DMS114 treated with DMSO at 0.1 percent for 48 hours (cell line): ENCODE results near the gene MTRF1L.

ENCODE experiments used
- DNase-seq: peaks from one replicate; lab custom pipeline; 2025; ENCODE audit not compliant: unreplicated experiment; lab: John Stamatoyannopoulos, UW

The MTRF1L gene

DNA sequence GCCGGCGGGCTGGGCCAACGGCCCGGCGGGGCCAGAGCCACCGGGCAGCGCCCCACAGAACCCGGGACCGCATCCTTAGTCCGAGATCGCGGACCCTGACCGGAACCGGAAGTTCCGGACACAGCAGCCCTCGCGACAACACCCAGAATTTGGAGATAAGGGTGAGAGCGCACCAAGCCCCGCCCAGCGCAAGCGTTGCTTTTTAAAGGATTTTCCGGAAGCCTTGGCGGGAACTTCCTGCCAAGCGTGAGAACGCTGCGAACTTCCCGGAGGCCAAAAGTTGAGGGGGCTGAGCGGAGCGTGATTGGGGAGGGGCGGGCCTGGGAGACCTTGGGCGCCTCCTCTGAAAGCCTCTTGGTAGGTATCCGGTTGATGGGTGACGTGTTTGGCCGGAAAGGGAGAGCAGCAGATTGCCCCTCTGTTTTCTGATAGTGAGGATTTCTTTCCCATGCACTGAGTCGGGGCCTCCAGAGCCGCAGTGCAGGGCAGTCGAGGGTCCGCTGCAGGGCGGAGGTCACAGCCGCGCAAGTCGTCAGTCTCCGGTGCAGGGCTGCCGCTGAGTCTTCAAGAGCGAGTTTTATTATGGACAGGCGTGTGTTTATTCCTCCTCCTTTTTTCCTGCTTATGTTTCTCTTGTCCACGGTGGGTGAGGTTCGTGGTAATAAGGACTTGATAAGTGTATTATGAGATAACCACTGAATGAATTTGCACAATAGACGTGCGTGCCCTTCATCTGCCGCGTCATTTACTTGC is at the start of gene MTRF1L:
MTRF1L (minus strand) TSS at position 97 of the 753 bp plus-strand sequence; CDS start at position 73, 24 bp downstream.
- peak; percentile 80 for DNase-seq

DNA sequence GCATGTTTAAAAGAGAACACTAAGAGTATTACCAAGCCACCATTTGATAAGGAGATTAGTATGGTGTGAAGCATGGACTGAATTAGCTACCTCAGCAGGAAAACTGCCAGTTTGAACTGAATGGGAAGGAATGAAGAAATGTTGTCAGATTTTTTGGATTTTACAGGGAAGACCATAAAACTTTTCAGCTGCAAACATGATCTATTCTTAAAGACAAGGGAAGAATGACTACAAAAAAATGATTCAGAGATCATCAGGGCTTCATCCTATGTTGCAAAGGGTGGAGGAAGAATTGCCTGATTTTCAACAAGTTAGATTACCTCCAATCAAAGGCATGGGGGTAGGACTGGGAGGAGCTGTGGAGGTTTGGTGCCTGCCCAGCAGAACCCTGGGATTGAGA is 49.3 kb upstream of the MTRF1L start:
- no peak for DNase-seq

- DNase-seq: no peak
Observed at GRCh38 chr6:153048631-153049030, 46.1 kb upstream of the MTRF1L start.

- DNase-seq: no peak
Observed at GRCh38 chr6:153047386-153047785, 44.9 kb upstream of the MTRF1L start.

GRCh38 chr6:153045271-153045670 is 42.8 kb upstream of the MTRF1L start:
- no peak for DNase-seq

DNA sequence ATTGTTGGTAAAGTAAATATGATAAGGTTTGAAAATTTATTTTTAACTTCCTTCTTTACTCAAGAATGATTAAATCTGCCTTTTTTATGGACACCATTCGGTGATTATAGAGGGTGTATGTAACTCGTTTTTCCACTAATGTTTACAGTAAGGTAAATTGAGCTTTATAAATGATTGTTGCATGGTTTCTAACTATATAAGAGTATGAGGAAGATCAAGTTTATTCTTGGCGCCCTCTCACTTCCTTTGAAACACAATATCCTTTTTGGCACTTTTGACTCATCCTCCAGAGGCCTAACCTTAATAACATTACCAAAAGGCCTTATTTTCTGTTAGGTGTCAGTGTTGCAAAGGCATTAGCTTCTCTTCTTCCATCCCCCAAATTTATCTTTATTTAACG is 41.8 kb upstream of the MTRF1L start:
- no peak for DNase-seq

DNA sequence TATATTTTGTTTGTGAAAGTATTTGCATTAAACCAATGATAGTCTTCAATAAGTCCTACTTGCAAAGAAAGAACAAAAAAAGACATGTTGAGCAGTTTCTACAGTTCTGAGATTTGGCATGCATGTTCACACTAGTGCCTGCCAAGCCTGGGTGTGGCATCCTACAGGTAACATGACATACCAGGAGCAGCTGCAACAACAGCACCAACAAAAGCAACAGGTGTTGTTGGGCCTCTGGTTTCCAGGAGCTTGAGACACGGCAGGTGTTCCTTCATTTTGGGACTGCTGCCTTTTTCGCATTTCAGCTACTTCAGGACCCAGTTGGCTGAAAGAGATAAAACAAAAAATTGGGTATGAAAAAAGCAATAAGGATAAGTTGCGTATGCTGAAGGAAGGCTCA is 41.2 kb upstream of the MTRF1L start:
- DNase-seq: no peak

DNA sequence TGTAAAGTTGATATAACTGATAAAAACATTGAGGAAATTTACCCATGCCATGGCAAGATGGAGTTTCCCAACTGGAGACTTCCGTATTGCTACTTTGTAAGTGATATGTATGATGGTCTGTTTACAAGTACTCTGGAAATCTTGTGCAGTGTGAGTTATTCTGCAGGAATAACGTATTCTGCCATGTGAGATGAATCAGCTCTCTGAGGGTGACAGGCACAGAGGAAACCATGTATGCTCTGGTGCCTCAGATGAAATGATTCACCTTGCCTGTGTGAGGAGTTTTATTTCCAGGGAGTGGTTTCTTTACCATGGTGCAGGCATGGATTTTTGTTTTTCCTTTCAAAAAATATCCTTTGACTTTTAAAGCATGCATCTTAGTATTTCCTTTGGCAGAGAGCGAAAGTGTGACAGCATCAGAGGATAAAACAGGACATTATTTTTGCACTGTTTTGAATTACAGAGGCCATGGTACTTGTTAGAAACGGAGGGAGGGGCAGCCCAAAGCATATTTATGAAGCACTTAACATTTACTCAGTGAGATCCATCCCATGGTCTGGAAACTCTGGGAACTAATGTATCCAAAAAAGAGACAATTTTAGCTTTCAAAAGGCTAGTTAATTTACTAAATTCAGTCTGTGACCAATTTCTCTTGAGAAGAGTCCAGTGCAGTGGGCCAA is 36.0 kb upstream of the MTRF1L start:
- no peak for DNase-seq

- no peak for DNase-seq
Observed at GRCh38 chr6:153034139-153034538, 31.6 kb upstream of the MTRF1L start.

DNA sequence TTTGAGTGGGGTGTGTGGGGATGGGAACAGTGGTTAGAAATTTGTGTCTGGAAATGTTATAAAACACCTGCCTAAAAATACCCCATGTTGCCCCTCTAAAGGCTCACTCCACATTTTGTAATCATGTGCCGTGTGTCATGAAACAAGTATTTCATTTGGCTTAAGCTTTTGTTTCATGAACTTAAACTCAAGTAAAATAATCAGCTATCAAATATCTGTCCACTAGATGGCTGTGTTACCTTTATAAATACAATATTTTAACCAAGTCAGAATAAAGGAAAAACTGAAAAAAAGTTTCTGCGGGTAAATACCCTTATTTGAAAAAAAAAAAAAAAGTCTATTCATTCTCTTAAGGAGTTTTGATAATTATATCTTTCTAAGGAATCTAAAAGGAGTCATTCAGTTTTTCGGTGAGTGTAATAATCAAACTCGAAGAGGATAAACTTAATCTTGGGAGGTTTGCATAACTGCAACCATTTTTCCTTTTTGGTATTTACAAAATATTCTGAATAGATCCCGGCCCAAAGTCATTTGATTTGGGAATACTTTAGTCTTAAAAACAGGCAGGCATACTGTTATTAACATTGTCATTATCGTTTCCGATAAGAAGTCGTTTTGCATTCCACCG is 29.9 kb upstream of the MTRF1L start:
- no peak for DNase-seq

- DNase-seq: no peak
Observed at GRCh38 chr6:153031335-153031955, 28.9 kb upstream of the MTRF1L start.

GRCh38 chr6:153028963-153029362 is 26.5 kb upstream of the MTRF1L start:
- DNase-seq: no peak

DNA sequence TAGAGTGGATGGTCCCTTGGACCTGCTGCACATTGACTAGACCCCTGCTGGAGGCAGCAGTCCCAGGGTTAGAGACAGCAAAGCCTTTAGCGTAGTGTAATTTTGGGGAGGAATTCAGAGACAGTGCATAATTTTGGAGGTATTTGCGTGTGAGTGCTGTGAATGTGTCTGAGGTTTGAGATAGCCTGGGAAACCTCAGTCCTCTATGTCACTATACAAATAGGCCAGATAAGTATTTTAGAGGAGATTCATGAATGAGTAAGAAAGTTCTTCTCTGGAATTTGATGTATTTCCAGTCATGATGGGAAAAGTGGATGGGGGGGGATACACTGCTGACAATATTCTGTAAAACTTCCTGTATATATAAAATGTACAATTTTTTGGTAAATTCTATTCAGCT is 25.8 kb upstream of the MTRF1L start:
- DNase-seq: no peak

DNA sequence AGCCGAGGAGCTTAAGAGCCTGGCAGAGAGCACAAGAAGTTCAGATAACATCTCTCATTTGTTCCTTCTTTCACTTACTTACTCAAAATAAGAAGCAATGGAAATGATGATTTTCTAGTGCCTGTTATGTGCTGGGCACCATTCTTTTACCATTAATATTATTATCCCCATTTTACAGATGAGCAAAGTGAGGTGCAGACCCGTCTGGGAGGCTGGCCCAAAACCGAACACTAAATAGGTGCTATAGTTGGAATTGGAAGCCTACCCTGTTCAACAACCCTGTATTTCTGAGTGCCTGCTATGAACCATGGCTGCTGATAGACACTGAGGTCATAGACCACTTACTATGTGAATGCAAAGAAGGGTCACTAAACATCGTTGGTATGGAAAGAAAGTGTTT is 25.0 kb upstream of the MTRF1L start:
- DNase-seq: no peak

DNA sequence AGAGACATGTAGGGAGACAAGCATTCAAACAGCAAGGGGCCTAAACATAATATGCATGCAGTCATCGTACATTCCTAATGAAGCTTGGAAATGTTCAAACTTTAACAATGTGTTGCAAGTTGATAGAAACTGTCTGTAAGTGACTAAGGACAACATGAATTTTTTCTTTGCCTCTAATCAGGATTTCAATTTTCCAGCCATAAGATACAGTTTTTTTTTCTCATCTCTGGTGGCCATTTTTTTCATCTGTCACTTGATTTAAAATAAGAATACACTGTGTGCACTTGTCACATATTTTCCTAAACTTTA is 22.2 kb upstream of the MTRF1L start:
- no peak for DNase-seq

GRCh38 chr6:153023977-153024708 is 21.6 kb upstream of the MTRF1L start:
- DNase-seq: peak; percentile 28

DNA sequence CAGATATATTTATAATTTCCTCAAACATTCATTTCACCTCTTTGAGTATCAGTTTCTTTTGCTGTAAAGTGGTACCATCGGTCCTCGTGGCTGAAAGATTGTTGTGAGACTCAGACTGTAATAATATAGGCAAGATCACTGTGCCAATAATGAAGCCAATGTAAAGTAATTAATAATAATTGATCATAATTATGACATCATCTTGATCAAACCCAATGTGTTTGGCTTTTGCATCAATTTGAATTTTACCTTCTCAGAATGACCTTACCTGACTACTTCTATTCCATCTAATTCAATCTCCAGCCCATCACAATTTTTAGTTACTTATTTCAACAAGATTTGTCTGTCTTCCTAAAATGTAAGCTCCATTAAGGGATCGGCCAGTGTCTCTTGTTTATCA is 15.8 kb upstream of the MTRF1L start:
- no peak for DNase-seq

DNA sequence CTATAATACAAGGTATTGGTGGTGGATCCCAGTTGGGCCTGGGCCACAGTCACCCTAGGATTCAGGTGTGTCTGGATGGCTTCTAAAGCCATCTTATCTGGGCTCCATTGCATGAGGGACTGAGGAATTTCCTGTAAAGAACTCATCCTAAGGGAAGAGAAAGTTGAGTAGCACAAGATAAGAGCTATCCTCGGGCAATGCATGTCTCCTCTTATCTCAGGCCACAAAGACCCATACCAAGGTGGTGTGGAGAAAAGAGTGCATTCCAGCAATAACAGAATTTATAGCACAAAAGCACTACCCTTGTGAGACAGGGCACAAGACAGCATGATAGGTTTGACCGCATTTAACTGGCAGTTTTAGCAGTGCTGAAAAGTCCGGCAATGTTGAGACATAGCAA is 14.3 kb upstream of the MTRF1L start:
- no peak for DNase-seq

DNA sequence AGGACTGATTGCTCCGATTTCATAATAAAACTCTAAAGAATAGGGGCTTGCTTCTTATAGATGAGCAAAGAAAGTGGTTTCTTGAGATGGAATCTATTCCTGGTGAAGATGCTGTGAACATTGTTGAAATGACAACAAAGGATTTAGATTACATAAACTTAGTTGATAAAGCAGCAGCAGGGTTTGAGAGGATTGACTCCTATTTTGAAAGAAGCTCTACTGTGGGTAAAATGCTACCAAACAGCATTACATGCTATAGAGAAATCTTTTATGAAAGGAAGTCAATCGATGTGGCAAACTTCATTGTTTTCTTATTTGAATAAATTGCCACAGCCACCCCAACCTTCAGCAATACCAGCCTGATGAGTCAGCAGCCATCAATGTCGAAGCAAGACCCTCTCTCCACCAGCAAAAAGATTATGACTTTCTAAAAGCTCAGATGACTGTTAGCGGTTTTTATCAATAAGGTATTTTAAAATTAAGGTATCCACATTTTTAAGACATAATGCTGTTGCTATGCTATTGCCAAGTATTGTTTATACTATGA is 12.7 kb upstream of the MTRF1L start:
- DNase-seq: no peak

DNA sequence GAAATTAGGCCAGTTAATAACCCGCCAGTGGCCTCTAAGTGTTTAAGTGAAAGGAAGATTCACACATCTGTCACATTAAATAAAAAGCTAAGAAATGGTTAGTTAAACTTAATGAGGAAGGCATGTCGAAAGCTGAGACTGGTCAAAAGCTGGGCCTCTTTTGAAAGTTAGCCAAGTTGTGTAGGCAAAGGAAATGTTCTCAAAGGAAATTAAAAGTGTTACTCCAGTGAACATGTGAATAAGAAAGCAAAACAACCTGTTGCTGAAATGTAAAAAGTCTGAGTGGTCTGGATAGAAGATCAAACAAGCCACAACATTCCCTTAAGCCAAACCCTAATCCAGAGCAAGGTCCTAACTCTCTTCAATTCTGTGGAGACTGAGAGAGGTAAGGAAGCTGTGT is 10.9 kb upstream of the MTRF1L start:
- DNase-seq: no peak

- DNase-seq: no peak
Observed at GRCh38 chr6:153012856-153013255, 10.3 kb upstream of the MTRF1L start.
